GM23338 (cell line): ENCODE data around the gene TNK2. TPM values are rescaled to one million over a fixed set of nuclear protein-coding genes. Genes with fewer than 3 reads are reported as not detected.

Experiments used
- ATAC-seq: fragments of 200-7000 bp; cut with Tn5 transposase; 3 replicates; pipeline ENCODE4 v1.9.1; 2020
- DNase-seq: peaks from one replicate; pipeline ENCODE4 v3.0.0-alpha.2; 2015; ENCODE audit warnings: low spot score
- H2AFZ ChIP-seq: fragments of 200-600 bp; sonication (generic); 2 replicates; pipeline ENCODE4 v1.8.0; 2016; ENCODE audit warnings: antibody characterized with exemption, mild to moderate bottlenecking, moderate library complexity
- H3F3A ChIP-seq: fragments of 200-600 bp; sonication (generic); replicated peaks from 2 replicates; pipeline ENCODE4 v1.8.0; 2017; ENCODE audit warnings: antibody characterized with exemption, mixed run types, low read depth
- H3K27ac ChIP-seq: fragments of 200-600 bp; sonication (generic); 2 replicates; pipeline ENCODE4 v1.6.1; 2016; ENCODE audit warnings: low read depth
- H3K27me3 ChIP-seq: fragments of 200-600 bp; sonication (generic); 2 replicates; pipeline ENCODE4 v1.8.0; 2016; ENCODE audit warnings: mild to moderate bottlenecking, mixed run types, moderate library complexity; ENCODE audit not compliant: insufficient read depth
- H3K36me3 ChIP-seq: fragments of 200-600 bp; sonication (generic); 2 replicates; pipeline ENCODE4 v1.8.0; 2016; ENCODE audit warnings: mild to moderate bottlenecking; ENCODE audit not compliant: insufficient read depth
- H3K4me1 ChIP-seq: fragments of 200-600 bp; sonication (generic); 2 replicates; pipeline ENCODE4 v1.8.0; 2016; ENCODE audit warnings: mild to moderate bottlenecking, moderate library complexity; ENCODE audit not compliant: insufficient read depth
- H3K4me2 ChIP-seq: fragments of 200-600 bp; sonication (generic); 2 replicates; pipeline ENCODE4 v1.7.1; 2017; ENCODE audit warnings: mixed run types
- H3K4me3 ChIP-seq: fragments of 200-600 bp; sonication (generic); 2 replicates; pipeline ENCODE4 v1.6.1; 2016; ENCODE audit warnings: mixed run types
- H3K79me2 ChIP-seq: fragments of 200-600 bp; sonication (generic); replicated peaks from 2 replicates; pipeline ENCODE4 v1.8.0; 2017; ENCODE audit warnings: mild to moderate bottlenecking; ENCODE audit not compliant: insufficient read depth
- H3K9me2 ChIP-seq: fragments of 200-600 bp; sonication (generic); 2 replicates; pipeline ENCODE4 v1.8.0; 2017; ENCODE audit not compliant: insufficient read depth
- H4K20me1 ChIP-seq: fragments of 200-600 bp; sonication (generic); replicated peaks from 2 replicates; pipeline ENCODE4 v1.8.0; 2017; ENCODE audit warnings: mild to moderate bottlenecking; ENCODE audit not compliant: insufficient read depth
- H3K27ac Mint-ChIP-seq: 2 replicates; pipeline ENCODE4 v1.8.0; 2020; ENCODE audit warnings: inconsistent platforms, mild to moderate bottlenecking, moderate library complexity, mixed read lengths
- H3K27me3 Mint-ChIP-seq: 3 replicates; pipeline ENCODE4 v1.8.0; 2022; ENCODE audit warnings: low read depth, mild to moderate bottlenecking, moderate library complexity, mixed read lengths, inconsistent platforms; ENCODE audit not compliant: insufficient read depth, poor library complexity
- H3K36me3 Mint-ChIP-seq: 3 replicates; pipeline ENCODE4 v1.8.0; 2021; ENCODE audit warnings: low read depth, mild to moderate bottlenecking, inconsistent platforms, moderate library complexity, mixed read lengths
- H3K4me1 Mint-ChIP-seq: 3 replicates; pipeline ENCODE4 v1.8.0; 2020; ENCODE audit warnings: mild to moderate bottlenecking, inconsistent platforms, mixed read lengths
- H3K4me3 Mint-ChIP-seq: 3 replicates; pipeline ENCODE4 v1.8.0; 2021; ENCODE audit warnings: moderate library complexity, mild to moderate bottlenecking, inconsistent platforms, mixed read lengths
- H3K9me3 Mint-ChIP-seq: 3 replicates; pipeline ENCODE4 v1.8.0; 2020; ENCODE audit warnings: moderate library complexity, mild to moderate bottlenecking, inconsistent platforms, mixed read lengths
- CREB1 ChIP-seq: fragments of 250-450 bp; sonication (Bioruptor Pico); IDR thresholded peaks from 2 replicates; pipeline ENCODE4 v1.5.0; 2020; ENCODE audit warnings: low read depth, mild to moderate bottlenecking, moderate library complexity
- CTCF ChIP-seq, 2 experiments: fragments of 200-600 bp in 1 of 2; sonication (generic) in 1 of 2; conservative IDR thresholded peaks; 2 replicates each; pipeline versions ENCODE4 v1.5.1 to v1.6.1; 2016 to 2017; ENCODE audit warnings: antibody characterized with exemption in 2 of 2, low read depth in 2 of 2, mild to moderate bottlenecking in 2 of 2, moderate library complexity in 1 of 2
- JUNB ChIP-seq: IDR thresholded peaks from one replicate; pipeline ENCODE4 v1.6.1; 2016; ENCODE audit warnings: antibody characterized with exemption; ENCODE audit not compliant: unreplicated experiment
- STAT1 ChIP-seq: IDR thresholded peaks from one replicate; pipeline ENCODE4 v1.6.1; 2016; ENCODE audit warnings: antibody characterized with exemption; ENCODE audit not compliant: unreplicated experiment
- polyA plus RNA-seq: library from polyadenylated mRNA; unstranded; fragments of >200 nt; fragmentation: Nextera tagmentation; extraction: Ambion mirVana; gene quantifications from 2 replicates; pipeline ENCODE4 v1.2.1, GENCODE V29; 2016
- total RNA-seq: library from RNA; depleted of rRNA; stranded (reverse); fragments of >200 nt; shearing (Covaris generic); gene quantifications from 2 replicates; pipeline ENCODE4 v1.2.3, GENCODE V29; 2014

The TNK2 gene
- total and polyA plus RNA-seq, 2 experiments from 2014 or later, result 10.0 to 22.5 TPM

- DNase-seq (no peak), ATAC-seq (no peak)
- Mint-ChIP-seq H3K27ac (no peak overlapping the region), H3K4me1 (peaks cover 7% of the 10 kb centered on the region), H3K27me3 (peaks cover 4% of the 10 kb centered on the region), H3K4me3 (no peak overlapping the region), H3K36me3 (no peaks in the 10 kb centered on the region), H3K9me3 (no peaks in the 10 kb centered on the region; the same call in 2 of the 3 replicates)
- H2AFZ ChIP-seq, result no peak overlapping the region
- H3K36me3 ChIP-seq, result no peaks in the 10 kb centered on the region
- no peaks in the 10 kb centered on the region; the same call in 1 of the 2 replicates for H3F3A ChIP-seq
- no peaks in the 10 kb centered on the region for H3K27me3 ChIP-seq
- no peak for TF ChIP-seq STAT1
- H3K4me1 ChIP-seq, result no peaks in the 10 kb centered on the region
- H3K4me3 ChIP-seq, result no peak overlapping the region
- H3K27ac ChIP-seq, result no peak overlapping the region
- H3K9me2 ChIP-seq, result no peaks in the 10 kb centered on the region
- no peaks in the 10 kb centered on the region for H4K20me1 ChIP-seq
- H3K79me2 ChIP-seq, result no peaks in the 10 kb centered on the region
- no peak overlapping the region for H3K4me2 ChIP-seq
These were observed 55.3 kb downstream of the TNK2 start for GRCh38 chr3:195853036-195853435.

DNA sequence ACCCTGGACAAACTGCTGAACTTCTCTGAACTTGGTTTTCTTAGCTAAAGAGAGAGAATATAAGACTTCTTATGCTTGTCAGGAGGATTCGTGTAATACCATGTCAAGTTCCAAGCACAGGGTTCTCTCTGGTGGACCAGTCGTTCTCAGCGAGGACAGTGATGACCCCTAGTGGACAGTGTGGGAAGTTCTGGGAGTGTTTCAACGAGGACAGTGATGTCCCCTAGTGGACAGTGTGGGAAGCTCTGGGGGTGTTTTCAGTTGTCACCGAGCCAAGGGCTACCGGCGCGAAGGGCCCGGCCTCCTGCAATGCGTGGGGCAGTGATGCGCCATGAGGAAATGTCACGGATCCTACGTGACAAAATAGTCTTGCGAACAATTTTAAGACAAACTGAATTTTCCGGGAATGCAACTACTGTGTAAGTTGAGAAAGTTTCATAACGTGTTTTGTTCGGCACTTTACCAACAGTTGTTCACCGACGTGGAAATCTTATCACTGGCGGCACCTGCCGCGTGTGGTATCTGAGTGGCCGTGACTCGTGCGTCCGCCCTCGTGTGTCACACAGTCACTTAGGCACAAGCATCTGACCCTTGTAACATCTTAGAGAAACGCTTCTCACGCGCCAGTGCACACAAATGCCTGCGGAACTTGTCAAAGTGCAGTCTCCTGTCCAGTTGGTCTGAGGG, 57.4 kb downstream of the TNK2 start:
- DNase-seq (peak; percentile 95), ATAC-seq (peak; percentile 86)
- Mint-ChIP-seq H3K9me3 (no peaks in the 10 kb centered on the region; the same call in 2 of the 3 replicates), H3K27ac (no peak overlapping the region), H3K36me3 (no peaks in the 10 kb centered on the region), H3K27me3 (peaks cover 4% of the 10 kb centered on the region), H3K4me3 (no peak overlapping the region), H3K4me1 (peaks cover 7% of the 10 kb centered on the region)
- no peaks in the 10 kb centered on the region for H3K4me1 ChIP-seq
- H3K27me3 ChIP-seq, result no peaks in the 10 kb centered on the region
- H4K20me1 ChIP-seq, result no peaks in the 10 kb centered on the region
- no peaks in the 10 kb centered on the region; the same call in 1 of the 2 replicates for H3F3A ChIP-seq
- H3K27ac ChIP-seq, result no peak overlapping the region
- H3K4me2 ChIP-seq, result no peak overlapping the region
- H2AFZ ChIP-seq, result no peak overlapping the region
- no peaks in the 10 kb centered on the region for H3K79me2 ChIP-seq
- H3K36me3 ChIP-seq, result no peaks in the 10 kb centered on the region
- no peak overlapping the region for H3K4me3 ChIP-seq
- TF ChIP-seq CREB1 (peak; percentile 54; the same call in 1 of the 2 replicates), STAT1 (no peak), CTCF (conservative IDR thresholded peaks at IDR 0.05; ENCODE audit: low read depth in 2 of 2) (peak; percentile 100)
- no peaks in the 10 kb centered on the region for H3K9me2 ChIP-seq

GRCh38 chr3:195849322-195850074, 58.9 kb downstream of the TNK2 start:
- no peaks in the 10 kb centered on the region for H3K27me3 ChIP-seq
- peaks cover 4% of the 10 kb centered on the region for H3K27me3 Mint-ChIP-seq
- H4K20me1 ChIP-seq, result no peaks in the 10 kb centered on the region
- H3K36me3 ChIP-seq, result no peaks in the 10 kb centered on the region
- no peaks in the 10 kb centered on the region for H3K79me2 ChIP-seq
- H3K4me1 ChIP-seq, result no peaks in the 10 kb centered on the region
- no peak overlapping the region for H3K4me3 ChIP-seq
- no peak; the same call in 2 of the 3 replicates for ATAC-seq
- TF ChIP-seq JUNB (no peak), CTCF (conservative IDR thresholded peaks at IDR 0.05; ENCODE audit: low read depth in 2 of 2) (peak in 1 of 2 experiments; percentile 28; a peak in 3 of 4 replicates)
- no peak overlapping the region for H3K27ac ChIP-seq
- no peaks in the 10 kb centered on the region for H3K36me3 Mint-ChIP-seq
- DNase-seq, result no peak
- H3K9me2 ChIP-seq, result no peaks in the 10 kb centered on the region
- H3F3A ChIP-seq, result no peaks in the 10 kb centered on the region
- no peak overlapping the region for H3K27ac Mint-ChIP-seq
- H3K4me1 Mint-ChIP-seq, result peaks cover 7% of the 10 kb centered on the region
- H3K4me2 ChIP-seq, result no peak overlapping the region
- no peak overlapping the region for H2AFZ ChIP-seq
- no peaks in the 10 kb centered on the region; the same call in 2 of the 3 replicates for H3K9me3 Mint-ChIP-seq
- no peak overlapping the region for H3K4me3 Mint-ChIP-seq
